ENCODE data around the gene PRDX5.

The PRDX5 gene

DNA sequence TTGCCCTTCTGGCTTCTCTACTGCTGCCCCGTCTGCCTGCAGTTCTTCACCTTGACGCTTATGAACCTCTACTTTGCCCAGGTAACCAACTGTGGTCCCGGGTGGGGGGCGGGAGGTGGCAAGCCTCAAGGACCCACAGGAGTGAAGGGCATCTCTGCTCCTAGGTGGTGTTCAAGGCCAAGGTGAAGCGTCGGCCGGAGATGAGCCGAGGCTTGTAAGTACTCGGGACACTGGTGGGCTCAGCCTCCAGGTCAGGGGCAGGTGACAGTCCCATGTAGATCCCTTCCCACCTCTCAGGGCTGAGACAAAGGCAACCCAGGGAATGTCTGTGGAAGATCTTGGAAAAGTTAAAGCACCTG is 31.1 kb upstream of the PRDX5 start (continued):
- TF ChIP-seq, protein P1, sequence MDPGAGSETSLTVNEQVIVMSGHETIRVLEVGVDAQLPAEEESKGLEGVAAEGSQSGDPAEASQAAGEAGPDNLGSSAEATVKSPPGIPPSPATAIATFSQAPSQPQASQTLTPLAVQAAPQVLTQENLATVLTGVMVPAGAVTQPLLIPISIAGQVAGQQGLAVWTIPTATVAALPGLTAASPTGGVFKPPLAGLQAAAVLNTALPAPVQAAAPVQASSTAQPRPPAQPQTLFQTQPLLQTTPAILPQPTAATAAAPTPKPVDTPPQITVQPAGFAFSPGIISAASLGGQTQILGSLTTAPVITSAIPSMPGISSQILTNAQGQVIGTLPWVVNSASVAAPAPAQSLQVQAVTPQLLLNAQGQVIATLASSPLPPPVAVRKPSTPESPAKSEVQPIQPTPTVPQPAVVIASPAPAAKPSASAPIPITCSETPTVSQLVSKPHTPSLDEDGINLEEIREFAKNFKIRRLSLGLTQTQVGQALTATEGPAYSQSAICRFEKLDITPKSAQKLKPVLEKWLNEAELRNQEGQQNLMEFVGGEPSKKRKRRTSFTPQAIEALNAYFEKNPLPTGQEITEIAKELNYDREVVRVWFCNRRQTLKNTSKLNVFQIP (CRISPR knock-in tag; IDR thresholded peaks at IDR 0.05; ENCODE audit: borderline replicate concordance, low read depth), result no peak
- TF ChIP-seq ESRRG (CRISPR knock-in tag; IDR thresholded peaks at IDR 0.05) (no peak), ZFP3 (CRISPR knock-in tag; IDR thresholded peaks at IDR 0.05) (no peak)

DNA sequence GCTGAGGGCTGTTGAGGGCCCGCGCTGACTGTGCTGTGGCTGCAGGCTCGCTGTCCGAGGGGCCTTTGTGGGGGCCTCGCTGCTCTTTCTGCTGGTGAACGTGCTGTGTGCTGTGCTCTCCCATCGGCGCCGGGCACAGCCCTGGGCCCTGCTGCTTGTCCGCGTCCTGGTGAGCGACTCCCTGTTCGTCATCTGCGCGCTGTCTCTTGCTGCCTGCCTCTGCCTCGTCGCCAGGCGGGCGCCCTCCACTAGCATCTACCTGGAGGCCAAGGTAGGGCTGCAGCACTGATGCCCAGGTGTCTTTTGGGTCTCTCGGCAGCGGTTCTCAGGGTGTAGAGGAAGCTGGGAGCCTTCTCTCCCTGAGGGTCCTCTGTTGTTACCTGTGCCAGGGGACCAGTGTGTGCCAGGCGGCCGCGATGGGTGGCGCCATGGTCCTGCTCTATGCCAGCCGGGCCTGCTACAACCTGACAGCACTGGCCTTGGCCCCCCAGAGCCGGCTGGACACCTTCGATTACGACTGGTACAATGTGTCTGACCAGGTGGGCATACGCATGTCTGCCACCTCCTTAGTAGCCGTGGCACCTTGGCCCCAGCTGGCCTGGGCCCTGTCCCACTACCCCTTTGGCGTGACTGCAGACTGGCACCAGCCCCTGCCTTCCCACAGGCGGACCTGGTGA is 30.1 kb upstream of the PRDX5 start:
- no peak for TF ChIP-seq TCF4 (CRISPR knock-in tag; IDR thresholded peaks at IDR 0.05; ENCODE audit: borderline replicate concordance)
- TF ChIP-seq BACH2 (CRISPR knock-in tag; IDR thresholded peaks at IDR 0.05; ENCODE audit: borderline replicate concordance), result no peak
- no peak for TF ChIP-seq ZNF70 (CRISPR knock-in tag; IDR thresholded peaks at IDR 0.05)
- TF ChIP-seq, protein P1 (CRISPR knock-in tag; IDR thresholded peaks at IDR 0.05; ENCODE audit: borderline replicate concordance, low read depth), result no peak
- no peak for TF ChIP-seq ZC3H10 (CRISPR knock-in tag; IDR thresholded peaks at IDR 0.05)
- no peak for TF ChIP-seq TOX (CRISPR knock-in tag; IDR thresholded peaks at IDR 0.05; ENCODE audit: borderline replicate concordance)
- no peak for TF ChIP-seq ARNTL (CRISPR knock-in tag; IDR thresholded peaks at IDR 0.05; ENCODE audit: borderline replicate concordance, low read depth)
- no peak for ATAC-seq

DNA sequence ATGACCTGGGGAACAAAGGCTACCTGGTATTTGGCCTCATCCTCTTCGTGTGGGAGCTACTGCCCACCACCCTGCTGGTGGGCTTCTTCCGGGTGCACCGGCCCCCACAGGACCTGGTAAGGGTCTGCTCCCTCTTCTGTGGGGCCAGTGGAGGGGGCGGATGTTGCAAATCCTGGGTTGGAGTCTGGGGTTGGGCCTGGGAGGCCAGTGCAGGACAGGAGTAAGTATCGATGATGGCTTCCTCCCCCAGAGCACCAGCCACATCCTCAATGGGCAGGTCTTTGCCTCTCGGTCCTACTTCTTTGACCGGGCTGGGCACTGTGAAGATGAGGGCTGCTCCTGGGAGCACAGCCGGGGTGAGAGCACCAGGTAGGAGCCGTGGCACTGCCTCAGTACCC is 29.6 kb upstream of the PRDX5 start:
- no peak for TF ChIP-seq ZFP3 (CRISPR knock-in tag; IDR thresholded peaks at IDR 0.05)
- ATAC-seq, result no peak

DNA sequence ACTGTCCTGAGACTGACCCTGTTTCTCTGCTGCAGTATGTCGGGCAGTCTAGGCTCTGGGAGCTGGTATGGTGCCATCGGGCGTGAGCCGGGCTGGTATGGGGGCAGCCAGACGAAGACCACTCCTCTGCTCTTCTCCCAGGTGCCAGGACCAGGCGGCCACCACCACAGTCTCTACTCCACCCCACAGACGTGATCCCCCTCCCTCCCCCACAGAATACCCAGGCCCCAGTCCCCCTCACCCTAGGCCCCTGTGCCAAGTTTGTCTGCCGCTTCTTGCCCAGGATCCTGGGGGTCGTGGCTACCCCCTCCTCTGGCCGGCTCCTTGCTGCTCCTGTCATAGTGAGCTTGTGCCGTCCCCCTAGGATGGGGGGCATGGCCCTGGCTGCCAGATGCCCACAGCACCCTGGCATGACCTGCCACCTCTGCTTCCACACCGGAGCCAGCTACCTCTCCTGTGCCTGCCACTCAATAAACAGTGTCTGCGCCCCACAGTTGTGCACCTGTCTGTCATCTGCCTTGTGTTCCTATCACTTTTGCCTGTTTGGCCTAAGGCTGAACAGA is 28.8 kb upstream of the PRDX5 start:
- TF ChIP-seq GLIS3 (CRISPR knock-in tag; IDR thresholded peaks at IDR 0.05) (no peak), ISL1 (CRISPR knock-in tag; IDR thresholded peaks at IDR 0.05) (no peak), ESRRG (CRISPR knock-in tag; IDR thresholded peaks at IDR 0.05) (no peak), ZFP3 (CRISPR knock-in tag; IDR thresholded peaks at IDR 0.05) (no peak), OSR1 (CRISPR knock-in tag; IDR thresholded peaks at IDR 0.05) (no peak), ZFP30 (CRISPR knock-in tag; IDR thresholded peaks at IDR 0.05) (no peak), SNAI2 (CRISPR knock-in tag; IDR thresholded peaks at IDR 0.05) (no peak), TCF4 (CRISPR knock-in tag; IDR thresholded peaks at IDR 0.05; ENCODE audit: borderline replicate concordance) (no peak)
- TF ChIP-seq, protein P2, sequence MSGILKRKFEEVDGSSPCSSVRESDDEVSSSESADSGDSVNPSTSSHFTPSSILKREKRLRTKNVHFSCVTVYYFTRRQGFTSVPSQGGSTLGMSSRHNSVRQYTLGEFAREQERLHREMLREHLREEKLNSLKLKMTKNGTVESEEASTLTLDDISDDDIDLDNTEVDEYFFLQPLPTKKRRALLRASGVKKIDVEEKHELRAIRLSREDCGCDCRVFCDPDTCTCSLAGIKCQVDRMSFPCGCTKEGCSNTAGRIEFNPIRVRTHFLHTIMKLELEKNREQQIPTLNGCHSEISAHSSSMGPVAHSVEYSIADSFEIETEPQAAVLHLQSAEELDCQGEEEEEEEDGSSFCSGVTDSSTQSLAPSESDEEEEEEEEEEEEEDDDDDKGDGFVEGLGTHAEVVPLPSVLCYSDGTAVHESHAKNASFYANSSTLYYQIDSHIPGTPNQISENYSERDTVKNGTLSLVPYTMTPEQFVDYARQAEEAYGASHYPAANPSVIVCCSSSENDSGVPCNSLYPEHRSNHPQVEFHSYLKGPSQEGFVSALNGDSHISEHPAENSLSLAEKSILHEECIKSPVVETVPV (CRISPR knock-in tag; IDR thresholded peaks at IDR 0.05), result no peak
- TF ChIP-seq, protein P3, sequence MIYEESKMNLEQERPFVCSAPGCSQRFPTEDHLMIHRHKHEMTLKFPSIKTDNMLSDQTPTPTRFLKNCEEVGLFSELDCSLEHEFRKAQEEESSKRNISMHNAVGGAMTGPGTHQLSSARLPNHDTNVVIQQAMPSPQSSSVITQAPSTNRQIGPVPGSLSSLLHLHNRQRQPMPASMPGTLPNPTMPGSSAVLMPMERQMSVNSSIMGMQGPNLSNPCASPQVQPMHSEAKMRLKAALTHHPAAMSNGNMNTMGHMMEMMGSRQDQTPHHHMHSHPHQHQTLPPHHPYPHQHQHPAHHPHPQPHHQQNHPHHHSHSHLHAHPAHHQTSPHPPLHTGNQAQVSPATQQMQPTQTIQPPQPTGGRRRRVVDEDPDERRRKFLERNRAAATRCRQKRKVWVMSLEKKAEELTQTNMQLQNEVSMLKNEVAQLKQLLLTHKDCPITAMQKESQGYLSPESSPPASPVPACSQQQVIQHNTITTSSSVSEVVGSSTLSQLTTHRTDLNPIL (CRISPR knock-in tag; IDR thresholded peaks at IDR 0.05; ENCODE audit: low read depth), result no peak
- TF ChIP-seq, protein P4, sequence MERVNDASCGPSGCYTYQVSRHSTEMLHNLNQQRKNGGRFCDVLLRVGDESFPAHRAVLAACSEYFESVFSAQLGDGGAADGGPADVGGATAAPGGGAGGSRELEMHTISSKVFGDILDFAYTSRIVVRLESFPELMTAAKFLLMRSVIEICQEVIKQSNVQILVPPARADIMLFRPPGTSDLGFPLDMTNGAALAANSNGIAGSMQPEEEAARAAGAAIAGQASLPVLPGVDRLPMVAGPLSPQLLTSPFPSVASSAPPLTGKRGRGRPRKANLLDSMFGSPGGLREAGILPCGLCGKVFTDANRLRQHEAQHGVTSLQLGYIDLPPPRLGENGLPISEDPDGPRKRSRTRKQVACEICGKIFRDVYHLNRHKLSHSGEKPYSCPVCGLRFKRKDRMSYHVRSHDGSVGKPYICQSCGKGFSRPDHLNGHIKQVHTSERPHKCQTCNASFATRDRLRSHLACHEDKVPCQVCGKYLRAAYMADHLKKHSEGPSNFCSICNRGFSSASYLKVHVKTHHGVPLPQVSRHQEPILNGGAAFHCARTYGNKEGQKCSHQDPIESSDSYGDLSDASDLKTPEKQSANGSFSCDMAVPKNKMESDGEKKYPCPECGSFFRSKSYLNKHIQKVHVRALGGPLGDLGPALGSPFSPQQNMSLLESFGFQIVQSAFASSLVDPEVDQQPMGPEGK (CRISPR knock-in tag; IDR thresholded peaks at IDR 0.05; ENCODE audit: borderline replicate concordance), result no peak
- TF ChIP-seq, protein P1 (CRISPR knock-in tag; IDR thresholded peaks at IDR 0.05; ENCODE audit: borderline replicate concordance, low read depth), result no peak
- TF ChIP-seq, protein P5, sequence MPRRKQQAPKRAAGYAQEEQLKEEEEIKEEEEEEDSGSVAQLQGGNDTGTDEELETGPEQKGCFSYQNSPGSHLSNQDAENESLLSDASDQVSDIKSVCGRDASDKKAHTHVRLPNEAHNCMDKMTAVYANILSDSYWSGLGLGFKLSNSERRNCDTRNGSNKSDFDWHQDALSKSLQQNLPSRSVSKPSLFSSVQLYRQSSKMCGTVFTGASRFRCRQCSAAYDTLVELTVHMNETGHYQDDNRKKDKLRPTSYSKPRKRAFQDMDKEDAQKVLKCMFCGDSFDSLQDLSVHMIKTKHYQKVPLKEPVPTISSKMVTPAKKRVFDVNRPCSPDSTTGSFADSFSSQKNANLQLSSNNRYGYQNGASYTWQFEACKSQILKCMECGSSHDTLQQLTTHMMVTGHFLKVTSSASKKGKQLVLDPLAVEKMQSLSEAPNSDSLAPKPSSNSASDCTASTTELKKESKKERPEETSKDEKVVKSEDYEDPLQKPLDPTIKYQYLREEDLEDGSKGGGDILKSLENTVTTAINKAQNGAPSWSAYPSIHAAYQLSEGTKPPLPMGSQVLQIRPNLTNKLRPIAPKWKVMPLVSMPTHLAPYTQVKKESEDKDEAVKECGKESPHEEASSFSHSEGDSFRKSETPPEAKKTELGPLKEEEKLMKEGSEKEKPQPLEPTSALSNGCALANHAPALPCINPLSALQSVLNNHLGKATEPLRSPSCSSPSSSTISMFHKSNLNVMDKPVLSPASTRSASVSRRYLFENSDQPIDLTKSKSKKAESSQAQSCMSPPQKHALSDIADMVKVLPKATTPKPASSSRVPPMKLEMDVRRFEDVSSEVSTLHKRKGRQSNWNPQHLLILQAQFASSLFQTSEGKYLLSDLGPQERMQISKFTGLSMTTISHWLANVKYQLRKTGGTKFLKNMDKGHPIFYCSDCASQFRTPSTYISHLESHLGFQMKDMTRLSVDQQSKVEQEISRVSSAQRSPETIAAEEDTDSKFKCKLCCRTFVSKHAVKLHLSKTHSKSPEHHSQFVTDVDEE (CRISPR knock-in tag; IDR thresholded peaks at IDR 0.05), result no peak

More for the DNA sequence above, 28.8 kb upstream of the PRDX5 start:
- no peak for ATAC-seq

Data from SK-N-SH treated with all-trans-retinoic acid at 6 μM for 48 hours (cell line).